HG02763 (cell line): ENCODE data around the gene ZSCAN32.

Experiments
- ATAC-seq: cut with Tn5 transposase; IDR thresholded peaks from one replicate; pipeline ENCODE4 v1.9.1; 2021; ENCODE audit warnings: mild to moderate bottlenecking, moderate library complexity; ENCODE audit not compliant: unreplicated experiment

ZSCAN32 gene

DNA sequence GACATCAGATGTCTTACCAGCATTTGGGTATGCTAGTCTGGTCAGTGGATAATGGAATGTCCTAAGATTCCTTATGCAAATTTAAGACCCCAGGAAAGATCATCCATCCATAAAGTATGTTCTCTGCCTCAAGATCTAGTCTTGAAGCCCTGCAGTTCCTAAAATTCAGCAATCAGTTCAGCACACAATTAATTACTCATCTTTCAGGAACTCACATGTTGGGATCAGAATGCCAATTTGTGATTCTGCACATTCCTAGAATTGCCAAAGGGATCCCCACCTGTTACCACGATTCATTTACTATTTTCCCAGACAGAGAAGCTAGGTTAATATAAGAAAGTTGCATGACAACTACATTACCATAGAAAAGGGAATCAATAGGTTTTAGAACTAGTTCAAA is 41.9 kb downstream of the ZSCAN32 start:
- ATAC-seq, result no peak

DNA sequence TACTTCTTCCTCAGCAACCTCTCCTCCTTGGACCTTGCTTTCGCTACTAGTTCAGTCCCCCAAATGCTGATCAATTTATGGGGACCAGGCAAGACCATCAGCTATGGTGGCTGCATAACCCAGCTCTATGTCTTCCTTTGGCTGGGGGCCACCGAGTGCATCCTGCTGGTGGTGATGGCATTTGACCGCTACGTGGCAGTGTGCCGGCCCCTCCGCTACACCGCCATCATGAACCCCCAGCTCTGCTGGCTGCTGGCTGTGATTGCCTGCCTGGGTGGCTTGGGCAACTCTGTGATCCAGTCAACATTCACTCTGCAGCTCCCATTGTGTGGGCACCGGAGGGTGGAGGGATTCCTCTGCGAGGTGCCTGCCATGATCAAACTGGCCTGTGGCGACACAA is 44.7 kb downstream of the ZSCAN32 start:
- ATAC-seq, result no peak

DNA sequence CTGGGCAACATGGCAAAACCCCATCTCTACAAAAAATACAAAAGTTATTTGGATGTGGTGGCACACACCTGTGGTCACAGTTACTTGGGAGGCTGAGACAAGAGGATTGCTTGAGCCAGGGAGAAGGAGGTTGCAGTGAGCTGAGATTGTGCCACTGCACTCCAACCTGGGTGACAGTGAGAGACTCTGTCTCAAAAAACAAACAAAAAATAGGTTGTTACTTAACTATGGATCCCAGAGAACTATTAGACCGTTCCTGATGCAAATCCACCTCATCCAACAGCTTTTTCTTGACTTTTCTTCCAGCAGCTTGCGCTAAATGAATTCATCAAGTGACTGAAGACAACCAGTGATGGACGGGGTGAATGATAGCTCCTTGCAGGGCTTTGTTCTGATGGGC is 45.2 kb downstream of the ZSCAN32 start, which contains the start of gene OR2C1:
OR2C1 (plus strand) TSS at position 301 of the 400 bp plus-strand sequence; CDS start at position 353, 52 bp downstream.
- no peak for ATAC-seq

GRCh38 chr16:3349175-3349574 is 51.6 kb downstream of the ZSCAN32 start:
- no peak for ATAC-seq

DNA sequence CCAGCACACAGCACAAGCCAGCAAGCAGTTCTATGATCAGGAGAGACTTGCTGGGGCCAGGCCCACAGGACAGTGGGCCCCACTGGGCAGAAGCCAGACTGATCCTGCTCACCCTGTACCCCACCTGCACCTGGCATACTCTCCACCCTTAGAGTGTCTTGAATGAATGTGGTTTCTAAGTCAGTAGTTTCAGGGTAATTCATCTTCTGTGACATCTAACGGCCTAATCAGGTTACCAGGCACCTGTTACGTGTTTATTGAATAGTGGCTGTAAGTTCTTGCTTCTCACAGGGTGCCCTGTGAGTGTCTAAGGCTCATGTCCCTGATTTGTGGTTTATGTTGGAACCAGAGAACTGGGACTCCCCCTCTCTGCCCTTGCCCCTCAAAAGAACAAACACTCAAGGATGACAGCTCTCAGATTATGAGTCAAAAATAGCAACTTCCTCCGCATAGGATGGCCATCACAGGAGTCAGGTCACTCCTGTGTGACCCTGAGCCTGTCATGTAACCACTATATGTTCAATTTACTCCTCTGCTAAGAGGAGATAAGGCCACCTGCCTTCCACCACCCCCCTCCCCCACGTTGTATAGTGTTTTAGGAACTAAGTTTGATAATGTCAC is 52.1 kb downstream of the ZSCAN32 start:
- no peak for ATAC-seq

GRCh38 chr16:3347586-3347985 is 53.2 kb downstream of the ZSCAN32 start:
- no peak for ATAC-seq

DNA sequence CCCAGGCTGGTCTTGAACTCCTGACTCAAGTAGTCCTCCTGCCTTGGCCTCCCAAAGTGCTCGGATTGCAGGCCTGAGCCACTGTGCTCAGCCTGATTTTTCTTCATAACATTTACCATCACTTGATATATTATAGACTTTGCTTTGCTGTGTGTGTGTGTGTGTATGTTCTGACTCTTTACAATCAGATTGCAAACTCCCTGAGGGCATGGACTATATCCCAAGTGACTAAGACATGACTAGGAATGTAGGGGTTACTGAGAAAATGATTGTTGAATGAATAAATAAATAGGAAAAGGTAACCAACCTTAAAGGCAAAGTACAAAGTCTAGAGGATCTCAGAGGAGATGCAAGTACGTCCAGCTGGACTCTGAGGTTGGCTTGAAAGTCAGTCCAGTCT is 54.8 kb downstream of the ZSCAN32 start:
- ATAC-seq, result no peak
